Activated CD8-positive, alpha-beta memory T cell treated with anti-CD3 and anti-CD28 coated beads, Interleukin-2, amount 50 U/mL, for 4 hours (primary cell): ENCODE results near the gene TMEM163.
"Not testable (repeated sequence)": the region's sequence is repeated elsewhere in the genome, so short reads cannot be mapped to it uniquely, and the experiment has no call there.

Experiments
- DNase-seq: peaks from one replicate; pipeline ENCODE4 v3.0.0-alpha.2; 2020

TMEM163 gene

GRCh38 chr2:134718817-134719814, at the start of gene TMEM163:
TMEM163 (minus strand) TSS chr2:134719000.
- peak; percentile 30 for DNase-seq

GRCh38 chr2:134766583-134766982, 47.8 kb upstream of the TMEM163 start:
- no peak for DNase-seq

GRCh38 chr2:134765987-134766386, 47.2 kb upstream of the TMEM163 start:
- no peak for DNase-seq

GRCh38 chr2:134764164-134764563, 45.4 kb upstream of the TMEM163 start:
- DNase-seq, result no peak

- no peak for DNase-seq
These were observed 44.4 kb upstream of the TMEM163 start for GRCh38 chr2:134763164-134763710.

GRCh38 chr2:134762508-134762907, 43.7 kb upstream of the TMEM163 start:
- DNase-seq, result no peak

GRCh38 chr2:134760385-134760784, 41.6 kb upstream of the TMEM163 start:
- no peak for DNase-seq

- no peak for DNase-seq
These were observed 39.8 kb upstream of the TMEM163 start for GRCh38 chr2:134758633-134759032.

- DNase-seq, result not testable (repeated sequence)
These were observed 33.2 kb upstream of the TMEM163 start for GRCh38 chr2:134751981-134752380.

GRCh38 chr2:134745546-134745945, 26.7 kb upstream of the TMEM163 start:
- no peak for DNase-seq

GRCh38 chr2:134745023-134745422, 26.2 kb upstream of the TMEM163 start:
- no peak for DNase-seq

GRCh38 chr2:134739879-134740301, 21.1 kb upstream of the TMEM163 start:
- DNase-seq, result no peak

GRCh38 chr2:134739236-134739878, 20.6 kb upstream of the TMEM163 start:
- no peak for DNase-seq

- no peak for DNase-seq
These were observed 19.5 kb upstream of the TMEM163 start for GRCh38 chr2:134738141-134738870.

GRCh38 chr2:134737671-134738070, 18.9 kb upstream of the TMEM163 start:
- DNase-seq, result no peak

GRCh38 chr2:134736167-134736880, 17.5 kb upstream of the TMEM163 start:
- no peak for DNase-seq

- no peak for DNase-seq
These were observed 9.4 kb upstream of the TMEM163 start for GRCh38 chr2:134728163-134728562.

- no peak for DNase-seq
These were observed 8.6 kb upstream of the TMEM163 start for GRCh38 chr2:134727385-134727784.

GRCh38 chr2:134726645-134727044, 7.8 kb upstream of the TMEM163 start:
- no peak for DNase-seq

GRCh38 chr2:134725876-134726275, 7.1 kb upstream of the TMEM163 start:
- no peak for DNase-seq

GRCh38 chr2:134724341-134724740, 5.5 kb upstream of the TMEM163 start:
- DNase-seq, result no peak

- DNase-seq, result not testable (repeated sequence)
These were observed 4.9 kb upstream of the TMEM163 start for GRCh38 chr2:134723742-134724141.
